ENCODE measurements around the gene SCARB1.
A peak's percentile ranks its signal among the peaks of the same experiment; 100 is the strongest.

SCARB1 gene

DNA sequence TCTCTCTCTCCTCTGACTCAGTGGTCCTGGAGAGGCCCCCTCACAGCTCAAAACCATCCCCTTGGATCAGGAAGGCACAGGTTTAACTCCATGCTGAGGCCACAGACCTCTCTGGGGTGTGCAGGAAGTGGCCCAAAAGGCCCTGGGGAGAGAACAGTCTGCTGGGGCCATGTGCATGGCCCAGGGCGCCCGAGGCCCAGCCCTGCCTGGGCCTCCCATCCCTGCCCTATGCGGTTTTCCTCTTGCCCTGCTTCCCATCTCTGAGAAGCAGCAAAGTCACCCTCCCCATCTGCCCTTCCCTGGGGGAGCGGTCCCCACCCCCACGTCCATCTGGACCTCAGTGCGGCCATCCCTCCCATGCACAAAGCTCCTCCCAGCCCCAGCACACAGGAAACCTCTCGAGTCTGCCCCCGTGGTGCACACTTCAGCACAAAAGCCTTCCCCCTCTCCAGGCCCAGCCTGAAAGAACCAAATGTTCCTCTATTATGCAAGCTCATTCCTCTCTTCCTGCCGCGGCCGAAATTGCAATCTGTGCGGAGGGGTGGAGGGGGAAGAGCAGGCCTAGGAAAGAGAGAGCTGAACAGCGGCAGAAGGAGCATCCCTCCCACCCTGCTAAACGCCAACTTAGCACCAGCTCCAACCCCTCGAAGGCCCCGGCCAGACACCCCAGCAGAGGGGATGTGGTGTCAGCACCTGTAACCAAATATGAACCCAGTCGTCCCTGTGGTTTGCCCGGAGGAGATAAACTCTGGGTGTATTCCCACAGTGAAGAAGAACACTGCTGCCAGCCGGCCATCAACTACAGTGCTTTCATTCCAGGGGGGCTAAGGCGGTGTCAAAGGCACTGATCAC, 108.5 kb downstream of the SCARB1 start:
- DNase-seq: no peak

DNA sequence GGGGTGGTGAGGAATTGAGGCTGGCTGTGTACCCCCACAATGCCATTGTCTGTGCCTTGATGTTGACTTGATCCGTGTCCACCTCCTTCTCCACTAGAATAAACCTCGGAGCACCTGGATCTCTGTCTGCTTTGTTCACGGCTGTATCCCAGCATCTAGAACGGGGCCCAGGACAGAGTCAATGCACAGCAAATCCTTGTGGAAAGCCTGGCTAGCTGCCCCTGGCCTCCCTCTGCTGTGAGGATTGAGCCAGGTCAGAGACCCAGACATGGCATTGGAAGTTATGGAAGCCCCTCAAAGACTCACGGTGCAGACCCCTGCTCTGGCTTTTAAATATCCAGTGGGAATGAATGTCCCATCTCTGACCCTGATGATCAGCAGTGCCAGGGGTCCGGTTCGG, 109.2 kb downstream of the SCARB1 start:
- no peak for DNase-seq

DNA sequence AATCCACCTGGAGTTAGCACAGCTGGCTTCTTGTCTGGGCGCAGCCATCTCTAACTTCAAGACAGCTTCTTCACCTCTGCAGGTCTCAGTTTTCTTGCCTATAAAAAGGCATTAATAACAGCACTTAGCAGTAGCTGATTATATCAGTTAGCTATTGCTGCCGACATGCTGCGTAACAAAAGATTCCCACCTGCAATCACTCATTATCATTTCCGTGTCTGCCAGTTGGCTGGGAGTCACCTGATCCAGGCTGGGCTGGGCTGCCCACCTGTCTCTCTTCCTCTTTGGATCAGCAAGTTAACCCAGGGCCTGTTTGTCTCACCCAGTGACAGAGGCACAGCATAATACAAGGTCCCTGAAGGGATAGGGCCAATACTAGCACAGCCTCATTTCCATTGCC, 109.7 kb downstream of the SCARB1 start:
- DNase-seq: no peak

DNA sequence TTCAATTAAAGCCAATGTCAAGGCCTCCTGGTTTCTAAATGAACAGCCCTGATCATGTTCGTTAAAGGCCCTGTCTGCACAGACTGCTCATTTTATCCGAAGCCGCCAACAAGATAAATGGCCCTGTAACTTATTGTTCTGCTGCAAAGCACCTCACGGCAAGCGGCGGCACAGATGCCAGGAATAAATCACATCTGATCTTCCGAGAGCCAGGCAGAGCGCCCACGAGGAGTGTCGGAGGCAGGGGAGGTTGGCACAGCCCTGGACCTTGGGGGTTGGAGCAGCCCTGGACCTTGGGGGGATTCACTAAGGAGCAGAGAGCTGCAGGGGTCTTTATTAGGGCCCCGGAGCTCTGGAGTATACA, 110.5 kb downstream of the SCARB1 start:
- no peak for DNase-seq

DNA sequence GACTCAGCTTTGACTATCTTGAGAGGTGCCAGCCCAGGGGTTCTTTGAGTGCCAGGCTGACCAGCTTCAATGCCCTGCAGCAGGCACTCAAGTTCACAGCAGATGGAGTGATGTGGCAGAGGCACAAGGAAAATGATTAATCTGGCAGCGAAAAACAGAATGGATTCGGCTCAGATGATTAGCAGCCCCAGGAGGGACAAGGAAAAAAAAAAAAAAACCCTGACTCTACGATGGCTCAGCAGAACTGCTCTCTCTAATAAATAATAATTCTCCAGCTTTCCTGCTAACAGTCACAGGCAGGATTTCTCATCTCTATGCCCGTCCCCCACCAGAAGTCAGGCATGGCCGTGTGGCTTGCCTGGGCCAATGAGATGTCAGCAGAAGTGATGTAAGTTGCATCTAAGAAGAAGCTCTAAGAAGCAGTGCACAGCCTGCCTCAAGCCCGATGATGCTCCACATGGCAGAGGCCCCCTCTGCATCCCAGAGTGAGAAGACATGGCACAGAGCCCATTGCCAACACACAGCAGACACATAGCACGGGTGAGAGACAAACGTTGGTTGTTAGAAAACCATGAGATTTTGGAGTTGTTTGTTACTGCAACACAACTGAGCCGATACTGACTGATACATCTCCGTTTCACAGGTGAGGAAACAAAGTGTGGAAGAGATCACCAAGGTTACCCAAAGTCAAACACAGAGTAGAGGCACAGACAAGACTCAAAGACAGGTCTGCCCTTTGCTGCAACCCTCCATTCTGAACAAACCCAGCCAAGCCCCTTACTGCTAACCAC, 111.0 kb downstream of the SCARB1 start:
- DNase-seq: no peak

DNA sequence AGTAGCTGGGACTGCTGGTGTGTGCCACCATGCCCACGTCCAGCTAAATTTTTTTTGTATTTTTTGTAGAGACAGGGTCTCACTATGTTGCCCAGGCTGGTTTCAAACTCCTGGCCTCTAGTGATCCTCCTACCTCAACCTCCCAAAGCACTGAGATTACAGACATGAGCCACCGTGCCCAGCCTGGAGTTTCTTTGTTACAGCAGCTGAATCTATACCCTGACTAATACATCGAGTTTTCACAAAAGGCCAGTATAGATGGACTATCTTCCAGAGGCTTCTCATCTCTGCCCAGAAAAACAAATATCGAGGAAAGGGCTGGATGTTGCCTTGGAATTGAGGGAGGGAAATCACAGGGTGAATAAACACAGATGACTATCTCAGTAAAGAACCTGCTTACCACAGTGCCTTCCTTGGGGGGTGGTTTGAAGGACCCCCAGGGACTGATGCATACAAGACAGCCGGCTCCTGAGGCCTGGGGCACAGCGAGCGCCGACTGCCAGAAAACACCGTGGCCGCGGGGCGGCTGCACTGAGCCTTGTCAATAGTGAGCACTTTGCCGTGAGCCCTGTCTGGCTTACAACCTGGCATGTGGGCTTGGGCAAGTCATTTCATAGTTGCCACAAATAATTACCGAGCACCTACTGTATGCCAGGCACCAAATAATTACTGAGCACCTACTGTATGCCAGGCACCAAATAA, 111.9 kb downstream of the SCARB1 start:
- DNase-seq: no peak

DNA sequence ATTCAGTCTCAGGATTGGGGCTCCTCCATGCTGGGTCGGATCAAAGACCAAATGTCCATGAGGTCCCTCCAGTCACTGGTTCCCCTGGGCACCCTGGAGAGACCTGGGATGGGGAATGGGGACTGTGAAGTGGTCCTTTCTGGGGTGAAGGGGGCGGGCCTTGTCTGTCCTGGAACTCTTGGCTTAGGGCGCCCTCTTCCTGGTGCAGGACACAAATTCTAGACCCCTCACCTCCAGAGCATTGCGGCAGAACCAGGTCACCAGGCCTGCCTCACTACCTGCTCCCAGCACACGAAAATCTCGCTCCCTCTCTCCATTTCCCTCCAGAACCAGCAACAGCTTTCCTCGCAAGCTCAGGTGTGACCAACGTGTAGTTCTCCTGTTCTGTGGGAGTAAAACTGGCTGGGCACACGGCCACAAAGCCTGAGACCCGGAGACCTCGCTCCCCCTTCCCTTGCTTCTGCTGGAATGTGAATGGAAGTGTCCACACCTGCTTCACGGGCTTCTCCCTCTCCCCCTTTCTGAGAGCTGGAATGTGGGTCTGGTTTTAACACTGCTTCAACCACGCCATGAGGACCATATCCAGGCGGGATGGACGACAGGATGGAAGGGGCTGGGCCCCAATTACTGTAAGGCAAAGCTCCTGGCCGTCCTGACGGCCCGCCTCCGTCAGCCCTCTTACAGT, 112.7 kb downstream of the SCARB1 start:
- peak; percentile 16 for DNase-seq

DNA sequence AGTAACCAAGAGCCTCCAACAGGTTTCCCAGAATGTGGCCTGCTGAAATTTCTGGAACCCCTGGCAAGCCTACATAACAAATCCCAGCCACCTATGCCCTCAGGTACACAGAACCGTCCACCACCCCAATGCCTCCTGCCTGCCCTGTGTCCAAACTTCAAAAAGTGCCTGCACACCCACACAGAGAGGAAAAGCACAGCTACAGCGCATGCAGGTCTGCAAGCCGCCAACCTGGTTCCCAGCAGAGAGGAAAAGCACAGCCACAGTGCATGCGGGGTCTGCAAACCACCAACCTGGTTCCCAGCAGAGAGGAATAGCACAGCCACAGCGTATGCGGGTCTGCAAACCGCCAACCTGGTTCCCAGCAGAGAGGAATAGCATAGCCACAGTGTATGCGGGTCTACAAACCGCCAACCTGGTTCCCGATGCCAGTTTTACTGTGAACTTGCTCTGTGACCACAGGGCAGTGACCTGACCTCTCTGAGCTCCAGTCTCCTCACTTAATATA, 113.5 kb downstream of the SCARB1 start:
- no peak for DNase-seq

DNA sequence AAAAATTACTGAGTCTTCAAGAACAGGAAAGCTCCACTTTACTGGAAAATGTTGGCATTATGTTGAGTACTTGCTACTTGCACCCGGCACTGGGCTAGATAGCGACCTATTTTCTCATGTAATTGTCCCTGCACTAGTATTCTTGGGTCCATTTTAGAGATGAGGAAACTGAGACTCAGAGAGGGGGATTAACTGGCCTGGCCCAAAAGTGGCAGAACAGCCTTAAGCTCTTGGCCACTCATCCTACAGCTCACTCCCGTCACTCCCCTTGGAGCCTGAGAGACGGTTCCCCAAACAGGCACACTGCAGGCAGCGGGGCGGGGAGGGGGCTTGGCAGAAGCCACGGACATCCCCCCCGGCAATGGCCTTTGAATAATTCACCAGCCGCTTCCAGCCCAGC, 113.9 kb downstream of the SCARB1 start:
- no peak for DNase-seq

DNA sequence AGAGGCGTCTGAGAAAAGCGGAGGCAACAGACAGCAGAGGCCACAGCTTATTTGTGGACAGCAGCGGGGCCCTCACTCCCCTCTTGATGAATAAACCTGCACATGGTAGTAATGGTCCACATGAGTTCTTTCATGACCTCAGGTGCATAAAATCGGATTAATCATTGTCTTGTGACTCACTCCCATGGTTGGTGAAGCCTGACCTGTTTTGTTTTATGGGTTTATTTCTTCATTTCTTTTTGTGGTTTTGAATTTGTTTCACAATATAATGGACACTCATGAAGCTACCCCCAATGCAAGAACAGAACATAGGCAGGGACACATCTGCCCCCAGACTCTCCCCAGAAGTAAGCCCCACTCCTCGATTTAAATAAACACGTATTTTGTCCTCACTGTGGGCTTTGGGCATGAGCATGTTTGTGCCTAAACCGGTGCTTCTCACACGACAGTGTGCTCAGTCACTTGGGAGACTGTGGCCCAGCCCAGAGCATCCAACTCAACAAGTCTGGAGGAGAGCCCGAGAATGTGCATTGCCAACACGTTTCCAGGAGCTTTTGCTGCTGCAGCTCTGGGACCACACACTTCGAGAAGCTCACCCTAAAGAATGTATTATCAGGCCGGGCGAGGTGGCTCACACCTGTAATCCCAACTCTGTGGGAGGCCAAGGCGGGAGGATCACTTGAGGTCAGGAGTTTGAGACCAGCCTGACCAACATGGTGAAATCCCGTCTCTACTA, 116.1 kb downstream of the SCARB1 start:
- no peak for DNase-seq

DNA sequence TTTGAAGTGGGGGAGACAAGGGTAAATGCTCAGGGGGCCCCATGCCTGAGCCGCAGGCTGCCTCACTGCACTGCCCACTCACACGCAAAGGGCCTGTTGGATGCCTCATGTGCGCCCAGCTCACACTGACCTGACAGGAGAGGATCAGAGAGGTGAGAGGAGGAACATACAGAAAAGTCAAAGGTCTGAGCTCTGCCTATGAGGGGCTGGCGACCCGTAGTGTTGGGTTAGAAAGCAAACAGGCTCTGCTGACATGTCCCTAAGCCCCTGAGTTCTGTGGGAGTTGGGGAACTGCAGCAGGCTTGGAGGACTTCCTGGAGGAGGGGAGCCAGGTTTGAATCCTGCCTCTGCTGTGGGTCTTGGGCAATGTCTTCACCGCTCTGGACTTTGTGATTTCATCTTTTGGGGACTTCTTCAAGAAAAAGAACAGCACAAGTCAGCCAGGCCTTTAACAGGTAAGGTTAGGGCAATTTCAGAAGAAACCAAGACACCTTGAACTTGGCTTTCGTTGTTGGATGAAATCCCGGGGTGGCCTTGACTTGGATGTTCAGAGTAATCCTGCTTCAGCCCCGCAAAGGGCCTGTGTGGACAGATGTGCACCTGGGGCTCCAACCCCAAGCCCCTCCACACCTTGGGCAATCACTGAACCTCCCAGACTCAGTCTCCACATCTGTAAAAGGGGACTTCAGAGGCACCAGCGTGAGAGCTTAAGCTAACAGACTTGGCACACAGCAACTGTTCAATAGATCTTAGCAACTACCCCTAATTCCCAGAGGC, 116.8 kb downstream of the SCARB1 start:
- no peak for DNase-seq

DNA sequence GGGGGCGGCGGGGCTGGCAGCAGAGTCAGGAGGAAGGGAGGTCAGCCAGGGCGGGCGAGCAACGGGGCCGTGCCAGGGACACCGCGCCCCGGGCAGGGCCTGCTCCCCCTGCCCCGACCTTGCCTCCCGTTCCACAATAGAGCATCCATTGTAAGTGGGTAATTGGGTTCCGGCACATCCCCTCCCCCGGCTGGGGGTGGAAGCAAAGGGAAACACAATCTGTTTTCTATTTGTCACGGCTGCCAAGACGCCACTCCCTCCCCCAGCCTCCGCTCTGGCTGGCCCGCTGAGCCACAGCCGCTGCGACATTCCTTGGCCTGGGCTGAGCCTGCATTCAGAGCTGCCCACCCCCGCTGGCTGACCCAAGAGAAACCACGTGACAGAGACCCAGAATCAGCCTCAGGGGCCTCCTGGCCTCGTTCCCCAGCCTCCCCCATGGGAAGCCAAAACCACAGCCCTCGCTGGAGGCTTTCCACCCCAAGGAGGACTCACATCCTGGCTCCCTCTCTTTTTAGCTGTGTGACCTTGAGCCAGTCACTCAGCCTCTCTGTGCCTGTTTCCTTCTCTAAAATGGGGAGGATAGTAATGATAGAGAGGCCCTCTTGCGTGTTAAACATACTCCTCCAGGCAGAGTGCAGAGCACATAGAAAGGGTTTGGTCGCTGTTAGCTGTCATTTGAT, 117.6 kb downstream of the SCARB1 start:
- no peak for DNase-seq

DNA sequence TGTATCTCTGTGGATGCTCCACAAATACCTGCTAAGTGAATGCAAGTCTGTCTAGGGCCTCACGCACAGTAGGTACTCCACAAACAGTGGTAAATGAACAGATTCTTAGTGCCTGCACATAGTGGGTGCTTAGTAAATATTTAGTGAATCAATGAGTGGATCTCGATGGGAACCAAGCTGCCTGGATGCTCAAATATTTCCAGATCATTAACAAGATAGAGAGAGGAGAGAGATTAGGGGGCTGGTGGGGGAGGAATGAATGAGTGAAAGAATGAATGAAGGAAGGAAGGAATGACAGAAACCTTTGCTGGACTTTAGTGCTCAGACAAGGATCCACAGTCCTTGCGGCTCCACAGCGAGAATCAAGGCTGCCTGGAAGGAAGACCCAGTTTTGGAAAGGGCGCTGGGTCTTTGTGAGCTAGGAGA, 118.2 kb downstream of the SCARB1 start:
- DNase-seq: no peak

DNA sequence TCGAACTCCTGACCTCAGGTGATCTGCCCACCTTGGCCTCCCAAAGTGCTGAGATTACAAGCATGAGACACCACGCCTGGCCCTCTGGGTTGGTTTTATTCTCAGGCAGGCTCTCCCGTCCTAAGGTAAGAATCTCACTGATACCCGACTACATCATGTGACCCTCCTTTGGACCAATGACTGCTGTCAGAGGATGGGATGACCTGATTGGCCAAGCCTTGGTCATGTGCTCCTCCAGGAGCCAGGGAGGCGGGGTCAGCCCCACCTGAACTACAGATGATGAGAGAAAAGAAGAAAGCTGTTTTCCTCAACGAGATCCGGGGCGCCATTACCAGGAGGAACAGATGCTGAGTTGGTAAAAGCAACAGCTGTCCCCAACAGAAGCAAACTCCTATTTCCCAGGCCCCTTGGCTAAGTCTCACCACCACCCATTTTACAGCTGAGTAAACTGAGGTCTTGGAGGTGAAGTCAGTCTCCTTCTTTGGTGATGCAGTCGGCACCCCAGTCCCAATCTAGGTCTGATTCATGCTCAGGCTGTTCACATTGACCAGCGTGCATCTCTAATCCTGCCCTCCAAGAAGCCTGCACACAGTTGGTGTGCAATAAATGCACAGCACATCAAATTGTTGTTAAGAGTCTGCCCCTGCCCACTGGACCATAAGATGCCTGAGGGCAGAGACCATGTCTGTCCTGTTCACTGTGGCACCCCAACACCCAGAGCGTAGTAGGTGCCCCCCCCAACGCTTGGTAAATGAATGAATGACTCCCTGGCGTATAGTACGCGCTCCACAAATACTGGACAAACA, 118.8 kb downstream of the SCARB1 start:
- peak; percentile 20 for DNase-seq

DNA sequence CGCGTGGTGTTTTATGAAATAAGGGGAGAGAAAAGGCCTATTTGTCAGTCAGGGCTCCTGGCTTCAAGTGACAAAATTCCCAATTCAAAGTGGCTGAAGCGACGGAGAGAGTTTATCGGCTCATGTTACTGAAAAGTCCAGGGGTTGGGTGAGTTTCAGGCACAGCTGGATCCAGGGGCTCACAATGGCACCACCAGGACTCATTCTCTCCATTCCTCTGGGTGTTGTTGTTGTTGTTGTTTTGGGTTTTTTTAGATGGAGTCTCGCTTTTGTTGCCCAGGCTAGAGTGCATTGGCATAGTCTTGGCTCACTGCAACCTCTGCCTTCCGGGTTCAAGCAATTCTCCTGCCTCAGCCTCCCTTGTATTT, 119.4 kb downstream of the SCARB1 start:
- DNase-seq: no peak

DNA sequence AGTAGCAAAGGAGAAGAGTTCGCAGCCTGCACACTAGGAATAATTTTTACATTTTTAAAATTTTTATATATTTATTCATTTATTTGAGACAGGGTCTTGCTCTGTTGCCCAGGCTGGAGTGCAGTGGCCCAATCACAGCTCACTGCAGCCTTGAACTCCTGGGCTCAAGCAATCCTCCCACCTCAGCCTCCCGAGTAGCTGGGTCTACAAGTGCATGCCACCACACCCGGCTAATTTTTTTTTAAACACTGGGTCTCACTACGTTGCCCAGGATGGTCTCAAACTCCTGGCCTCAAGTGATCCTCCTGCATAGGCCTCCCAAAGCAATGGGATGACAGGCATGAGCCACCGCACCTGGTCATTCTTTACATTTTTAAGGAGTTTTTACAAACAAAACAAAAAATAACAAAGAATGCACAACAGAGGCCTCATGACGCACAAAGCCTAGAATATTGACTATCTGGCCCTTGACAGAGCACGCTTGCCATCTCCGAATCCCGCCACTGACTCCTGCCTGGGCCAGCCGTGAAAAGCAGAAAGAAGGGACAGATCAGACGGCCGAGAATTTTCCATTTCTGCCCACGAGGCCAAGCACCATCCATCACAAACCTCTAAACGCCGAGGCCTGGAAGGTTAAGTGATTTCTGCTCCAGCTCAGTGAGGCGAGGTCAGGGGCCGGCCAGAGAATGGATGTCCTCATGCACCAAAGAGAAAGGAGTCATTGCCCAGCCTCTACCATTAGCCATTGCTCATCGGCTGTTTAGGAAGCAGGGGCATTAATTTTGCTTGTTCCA, 120.0 kb downstream of the SCARB1 start:
- DNase-seq: no peak

DNA sequence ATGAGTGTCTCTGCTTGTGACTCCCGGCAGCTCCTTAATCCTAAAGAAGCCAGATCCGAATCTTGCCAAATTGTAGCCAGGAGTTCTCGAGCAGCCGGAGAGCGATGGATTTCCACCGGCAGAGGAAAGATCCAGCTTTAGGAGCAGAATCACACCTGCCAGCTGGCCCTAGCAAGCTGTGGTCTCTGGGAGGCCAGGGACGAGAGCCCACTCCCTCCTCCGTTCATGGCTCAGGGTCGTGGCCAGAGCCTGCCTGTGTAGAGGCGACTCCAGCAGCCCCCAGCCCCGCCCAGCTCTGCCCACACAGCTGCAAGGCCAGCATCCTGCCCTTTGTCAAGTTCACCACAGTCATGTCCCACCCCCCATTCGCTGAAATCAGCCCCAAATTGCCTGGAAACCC, 121.0 kb downstream of the SCARB1 start:
- no peak for DNase-seq

DNA sequence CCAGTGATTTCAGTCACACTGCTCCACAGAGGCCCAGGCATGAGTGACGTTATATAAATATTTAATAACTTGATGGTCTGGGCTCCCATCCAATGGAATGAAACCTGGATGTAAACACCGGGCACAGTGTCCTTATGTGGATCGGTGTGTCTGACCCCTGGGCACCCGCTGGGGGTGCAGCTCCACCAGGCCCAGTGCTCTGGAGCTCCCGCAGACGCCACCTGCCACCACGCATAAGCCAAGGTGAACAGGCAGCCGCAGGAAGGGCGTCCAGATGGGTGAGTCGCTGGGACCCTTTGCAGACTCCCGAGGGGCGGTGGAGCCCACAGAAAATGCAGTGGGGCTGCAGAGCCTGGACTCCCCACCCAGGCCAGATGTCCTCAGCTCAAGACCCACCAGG, 121.6 kb downstream of the SCARB1 start:
- DNase-seq: no peak

DNA sequence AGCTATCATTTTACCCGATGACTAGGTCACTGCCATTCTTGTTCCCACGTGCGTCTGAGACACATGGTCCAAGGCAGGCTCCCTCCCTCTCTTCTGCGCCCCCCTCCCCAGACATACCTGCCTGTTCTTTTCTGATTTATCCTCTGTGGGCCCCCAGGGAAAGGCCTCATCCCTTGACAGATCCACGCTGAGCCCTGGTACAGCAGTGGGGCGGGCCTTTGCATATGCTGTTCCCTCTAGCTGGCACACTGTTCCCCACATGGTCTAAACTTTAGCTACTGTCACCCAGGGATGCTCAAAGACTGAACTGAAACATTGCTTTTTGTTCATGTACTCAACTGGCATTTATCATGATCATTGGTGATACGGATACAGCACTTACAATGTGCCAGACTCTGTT, 122.5 kb downstream of the SCARB1 start:
- no peak for DNase-seq

Data from hematopoietic multipotent progenitor cell treated with erythropoietin and hydrocortisone succinate and interleukin-3 and kit ligand, for 8 days (in vitro differentiated cells).